OCI-LY7 (cell line): Measurements from ENCODE around the gene PKN2.

ENCODE experiments used
- EZH2phosphoT487 ChIP-seq: fragments of 200-600 bp; sonication (generic); IDR thresholded peaks from 2 replicates; pipeline ENCODE4 v1.6.1; 2018; ENCODE audit warnings: low read depth, borderline replicate concordance, mild to moderate bottlenecking, mixed run types, antibody characterized with exemption, low read length, moderate library complexity, mixed read lengths
- TF ChIP-seq, protein P1 (sequence below): fragments of 200-600 bp; sonication (generic); conservative IDR thresholded peaks from 2 replicates; pipeline ENCODE4 v1.5.1; 2014; ENCODE audit warnings: mild to moderate bottlenecking, antibody characterized with exemption, low read length, moderate library complexity, mixed read lengths

DNA sequence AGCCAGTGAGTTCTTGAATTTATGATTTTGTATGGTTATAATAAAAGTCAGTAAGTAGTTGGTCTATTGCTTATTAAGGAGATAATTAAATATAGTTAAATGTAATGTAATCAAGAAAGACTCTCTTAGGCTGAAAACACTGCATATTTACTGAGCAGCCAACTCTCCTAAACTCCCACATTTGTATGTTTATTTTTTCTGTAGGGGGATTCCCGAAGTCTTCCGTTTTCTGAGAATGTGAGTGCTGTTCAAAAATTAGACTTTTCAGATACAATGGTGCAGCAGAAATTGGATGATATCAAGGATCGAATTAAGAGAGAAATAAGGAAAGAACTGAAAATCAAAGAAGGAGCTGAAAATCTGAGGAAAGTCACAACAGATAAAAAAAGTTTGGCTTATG lies 56.7 kb downstream of the PKN2 start:
- TF ChIP-seq EZH2phosphoT487, result no peak
- TF ChIP-seq, protein P1, sequence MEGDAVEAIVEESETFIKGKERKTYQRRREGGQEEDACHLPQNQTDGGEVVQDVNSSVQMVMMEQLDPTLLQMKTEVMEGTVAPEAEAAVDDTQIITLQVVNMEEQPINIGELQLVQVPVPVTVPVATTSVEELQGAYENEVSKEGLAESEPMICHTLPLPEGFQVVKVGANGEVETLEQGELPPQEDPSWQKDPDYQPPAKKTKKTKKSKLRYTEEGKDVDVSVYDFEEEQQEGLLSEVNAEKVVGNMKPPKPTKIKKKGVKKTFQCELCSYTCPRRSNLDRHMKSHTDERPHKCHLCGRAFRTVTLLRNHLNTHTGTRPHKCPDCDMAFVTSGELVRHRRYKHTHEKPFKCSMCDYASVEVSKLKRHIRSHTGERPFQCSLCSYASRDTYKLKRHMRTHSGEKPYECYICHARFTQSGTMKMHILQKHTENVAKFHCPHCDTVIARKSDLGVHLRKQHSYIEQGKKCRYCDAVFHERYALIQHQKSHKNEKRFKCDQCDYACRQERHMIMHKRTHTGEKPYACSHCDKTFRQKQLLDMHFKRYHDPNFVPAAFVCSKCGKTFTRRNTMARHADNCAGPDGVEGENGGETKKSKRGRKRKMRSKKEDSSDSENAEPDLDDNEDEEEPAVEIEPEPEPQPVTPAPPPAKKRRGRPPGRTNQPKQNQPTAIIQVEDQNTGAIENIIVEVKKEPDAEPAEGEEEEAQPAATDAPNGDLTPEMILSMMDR, result no peak
